NCI-H82 treated with DMSO at 0.1 percent for 48 hours (cell line): ENCODE data around the gene IDH3B.
"Not testable (repeated sequence)": the region's sequence is repeated elsewhere in the genome, so short reads cannot be mapped to it uniquely, and the experiment has no call there.

ENCODE experiments used
- DNase-seq: peaks from one replicate; lab custom pipeline; 2025; ENCODE audit not compliant: unreplicated experiment; lab: John Stamatoyannopoulos, UW

The IDH3B gene

GRCh38 chr20:2695206-2695983 is 31.4 kb upstream of the IDH3B start:
- DNase-seq: no peak

- DNase-seq: no peak
Observed at GRCh38 chr20:2694519-2694918, 30.5 kb upstream of the IDH3B start.

- DNase-seq: no peak
Observed at GRCh38 chr20:2694008-2694471, 30.0 kb upstream of the IDH3B start.

DNA sequence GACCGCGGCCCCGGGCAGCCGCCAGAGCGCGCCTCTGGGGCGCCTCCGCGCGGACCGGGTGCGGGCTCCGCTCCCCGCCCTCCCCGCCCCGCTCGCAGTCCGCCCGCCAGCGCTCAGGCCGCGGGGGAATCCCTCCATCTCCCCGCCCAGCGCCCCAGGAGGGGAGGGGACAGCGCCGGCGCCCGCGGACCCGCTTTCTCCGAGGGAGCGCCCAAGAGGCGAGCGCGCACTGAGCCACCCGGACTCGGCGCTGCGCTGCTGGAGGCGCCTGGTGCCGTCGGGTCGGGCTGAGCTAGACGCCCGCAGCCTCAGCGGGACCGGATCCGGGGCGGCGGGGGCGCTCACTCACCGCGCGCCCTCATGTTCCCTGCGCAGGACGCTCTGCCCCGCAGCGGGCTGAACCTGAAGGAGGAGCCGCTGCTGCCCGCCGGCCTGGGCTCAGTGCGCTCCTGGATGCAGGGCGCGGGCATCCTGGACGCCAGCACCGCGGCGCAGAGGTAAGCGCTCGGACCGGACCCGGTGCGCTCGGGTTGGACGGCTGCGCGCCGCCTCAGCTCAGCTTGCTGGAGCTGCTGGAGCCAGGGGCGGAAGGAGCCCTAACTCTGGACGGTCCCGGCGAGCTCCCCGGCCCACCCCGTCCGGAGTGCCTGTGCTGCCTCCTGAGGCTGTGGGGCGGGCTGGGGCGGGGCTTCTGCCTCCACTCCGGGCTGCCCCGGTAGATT is 29.4 kb upstream of the IDH3B start:
- DNase-seq: no peak

- DNase-seq: no peak
Observed at GRCh38 chr20:2692886-2693285, 28.9 kb upstream of the IDH3B start.

DNA sequence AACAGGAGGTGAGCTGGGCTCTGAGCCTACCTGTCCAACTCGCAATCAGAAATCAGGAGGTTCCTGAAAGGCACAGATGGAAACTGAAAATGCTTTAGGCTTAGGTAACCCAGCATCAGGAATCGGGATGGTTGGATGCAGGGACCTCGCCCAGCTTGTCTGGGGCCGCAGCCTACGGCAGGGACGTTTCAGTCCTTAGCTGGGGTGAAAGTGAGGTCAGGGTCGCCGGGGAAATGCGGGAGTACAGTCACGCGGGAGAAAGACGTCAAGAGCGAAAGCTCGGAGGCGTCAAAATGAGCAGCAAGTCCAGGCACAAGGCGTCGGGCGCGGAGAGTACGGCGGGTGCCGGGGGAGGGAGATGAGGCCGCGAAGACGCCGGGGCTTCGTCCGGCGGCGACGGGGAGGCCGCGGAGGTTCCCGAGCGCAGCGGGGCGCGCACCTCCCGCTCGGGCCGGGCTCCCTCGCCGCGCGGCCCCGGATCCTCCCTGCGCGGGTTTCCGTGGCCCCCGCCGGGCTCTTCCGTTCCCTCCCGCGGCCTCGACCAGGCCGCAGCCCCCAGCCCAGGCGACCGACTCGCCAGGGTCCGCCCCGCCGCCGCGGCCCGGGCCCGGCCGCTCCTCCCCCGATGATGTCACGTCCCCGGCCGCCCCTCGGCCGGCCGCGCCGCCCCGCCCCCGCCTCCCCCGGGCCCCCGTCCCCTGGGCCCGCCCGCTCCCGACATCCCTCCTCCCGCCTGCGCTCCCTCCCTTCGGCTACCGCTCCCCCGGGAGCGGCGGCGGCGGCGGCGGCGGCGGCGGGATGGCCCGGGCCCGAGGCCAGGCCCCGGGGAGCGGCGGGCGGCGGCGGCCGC is 28.2 kb upstream of the IDH3B start, which contains the start of gene EBF4:
Gene EBF4, plus strand, starts transcription at position 745 of the 850 bp plus-strand sequence. CDS start 866 bp downstream, outside the sequence.
- no peak for DNase-seq

GRCh38 chr20:2691663-2692035 is 27.6 kb upstream of the IDH3B start:
- no peak for DNase-seq

DNA sequence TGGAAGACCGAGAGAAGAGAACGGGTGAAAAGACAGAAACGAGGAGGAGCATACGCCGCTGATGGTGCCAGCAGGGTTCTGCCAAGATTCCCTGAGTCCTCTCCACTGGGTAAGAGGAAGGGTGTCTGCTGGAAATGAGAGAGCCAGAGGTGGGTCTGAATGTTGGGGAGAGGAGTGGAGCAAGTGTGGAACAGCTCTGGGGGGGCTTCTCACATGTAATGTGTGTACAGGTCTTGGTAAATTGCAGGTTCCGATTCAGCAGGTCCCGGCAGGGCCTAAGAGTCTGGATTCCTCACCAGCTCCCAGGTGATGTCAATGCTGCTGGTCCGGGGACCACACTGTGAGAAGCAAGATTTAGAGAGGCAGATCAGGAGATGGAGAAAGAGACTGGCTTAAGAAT is 27.1 kb upstream of the IDH3B start:
- DNase-seq: no peak

DNA sequence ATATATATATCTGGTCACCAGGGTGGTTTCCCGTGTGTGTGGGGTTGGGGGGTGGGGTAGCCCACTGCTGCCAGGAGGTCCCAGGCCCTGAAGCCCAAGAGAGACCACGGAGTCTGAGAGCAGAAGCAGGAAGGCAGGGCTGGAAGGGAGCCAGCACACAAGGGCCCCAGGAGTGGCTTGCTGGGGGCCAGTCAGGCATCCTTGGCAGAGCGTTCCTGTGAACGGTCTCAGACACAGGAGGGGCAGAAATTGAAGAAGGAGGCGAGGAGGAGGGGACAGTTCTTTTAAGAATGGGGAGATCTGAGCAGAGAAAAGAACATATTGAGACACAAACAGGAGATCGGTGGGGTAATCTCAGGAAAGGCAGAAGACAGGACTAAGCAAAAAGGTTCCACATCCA is 26.7 kb upstream of the IDH3B start:
- DNase-seq: no peak

GRCh38 chr20:2690213-2690612 is 26.2 kb upstream of the IDH3B start:
- DNase-seq: no peak

GRCh38 chr20:2688041-2688591 is 24.1 kb upstream of the IDH3B start:
- DNase-seq: no peak

- no peak for DNase-seq
Observed at GRCh38 chr20:2687514-2687913, 23.5 kb upstream of the IDH3B start.

- not testable (repeated sequence) for DNase-seq
Observed at GRCh38 chr20:2684817-2685216, 20.8 kb upstream of the IDH3B start.

DNA sequence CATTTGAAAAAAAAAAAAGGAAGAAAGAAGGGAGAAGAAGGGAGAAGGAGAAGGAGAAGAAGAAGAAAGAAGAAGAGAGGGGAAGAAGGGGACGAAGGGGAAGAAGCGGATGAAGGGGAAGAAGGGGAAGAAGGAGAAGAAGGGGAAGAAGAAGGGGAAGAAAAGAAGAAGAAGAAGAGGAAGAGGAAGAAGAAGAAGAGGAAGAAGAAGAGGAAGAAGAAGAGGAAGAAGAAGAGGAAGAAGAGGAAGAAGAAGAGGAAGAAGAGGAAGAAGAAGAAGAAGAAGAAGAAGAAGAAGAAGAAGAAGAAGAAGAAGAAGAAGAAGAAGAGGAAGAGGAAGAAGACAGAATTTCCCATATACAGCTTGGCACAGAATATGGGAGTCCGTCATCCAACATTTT is 18.0 kb upstream of the IDH3B start:
- not testable (repeated sequence) for DNase-seq

DNA sequence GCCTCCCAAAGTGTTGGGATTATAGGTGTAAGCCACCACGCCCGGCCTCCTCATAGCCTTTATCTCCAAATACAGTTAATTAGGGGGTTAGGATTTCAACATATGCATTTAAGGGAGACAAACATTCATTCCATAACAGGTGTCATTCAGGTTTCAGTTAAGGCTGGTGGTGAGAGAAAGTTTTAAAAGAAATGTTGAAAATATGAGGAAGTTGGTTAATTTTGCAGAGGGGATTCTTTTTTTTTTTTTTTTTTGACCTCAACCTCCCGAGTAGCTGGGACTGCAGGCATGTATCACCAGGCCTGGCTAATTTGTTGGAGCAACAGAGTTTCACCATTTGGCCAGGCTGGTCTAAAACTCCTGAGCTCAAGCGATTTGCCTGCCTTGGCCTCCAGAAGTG is 16.0 kb upstream of the IDH3B start:
- DNase-seq: no peak

- DNase-seq: no peak
Observed at GRCh38 chr20:2673453-2673852, 9.4 kb upstream of the IDH3B start.

GRCh38 chr20:2672446-2672845 is 8.4 kb upstream of the IDH3B start:
- DNase-seq: no peak

DNA sequence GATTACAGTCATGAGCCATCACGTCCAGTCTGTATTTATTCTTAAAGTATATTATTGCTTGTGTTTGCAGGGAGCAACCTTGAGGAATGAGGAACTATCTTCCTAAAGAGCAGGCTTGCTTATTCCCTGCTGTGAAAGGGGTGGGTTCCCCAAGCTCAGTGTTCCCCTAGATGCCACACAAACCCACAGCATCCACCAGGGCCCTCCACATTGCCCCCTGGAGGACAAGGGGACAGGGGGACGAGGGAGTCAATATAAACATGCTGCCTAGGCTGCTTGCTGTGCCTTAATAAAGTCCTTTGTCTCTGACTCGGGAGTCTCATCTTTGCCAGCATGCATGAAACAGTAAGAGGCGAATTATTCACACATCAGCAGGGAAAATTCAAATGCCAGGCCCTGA is 8.0 kb upstream of the IDH3B start:
- no peak for DNase-seq

- DNase-seq: no peak
Observed at GRCh38 chr20:2663364-2663886, 591 bp downstream of the IDH3B start.

GRCh38 chr20:2659547-2659946 is 4.5 kb downstream of the IDH3B start:
- no peak for DNase-seq
